NCI-H524 treated with DMSO at 0.1 percent for 48 hours (cell line): ENCODE measurements around the gene FANCG.

Experiments
- DNase-seq: peaks from one replicate; lab custom pipeline; 2025; lab: John Stamatoyannopoulos, UW

FANCG gene

DNA sequence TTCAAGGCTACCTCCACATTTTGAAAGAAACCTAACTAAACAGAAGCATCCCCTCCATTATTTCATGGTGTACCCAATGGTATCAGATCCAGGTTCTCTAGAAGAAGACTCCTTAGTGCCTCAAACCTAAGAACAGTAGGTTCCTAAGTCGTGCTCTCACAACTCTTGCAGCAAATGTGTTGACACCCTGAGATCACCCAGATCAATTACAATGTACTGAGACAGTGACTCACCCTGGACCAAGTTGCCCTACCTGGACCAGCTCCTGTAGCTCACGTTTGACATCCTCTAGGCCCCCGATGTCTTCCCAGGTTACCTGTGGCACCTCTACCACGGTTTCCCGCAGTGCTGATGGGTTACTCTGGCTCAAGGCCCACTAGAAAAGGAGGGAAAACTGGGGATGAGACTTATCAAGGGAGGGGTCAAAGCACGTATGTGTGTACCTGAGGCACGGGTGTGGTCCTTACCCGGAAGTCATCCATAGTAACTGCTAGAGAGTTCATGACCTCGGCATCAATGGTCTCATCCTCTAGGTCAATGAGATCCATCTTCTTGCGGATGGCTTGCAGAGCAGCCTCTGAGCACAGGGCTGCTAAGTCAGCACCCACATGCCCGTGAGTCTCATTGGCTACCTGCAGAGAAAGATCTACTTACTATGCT lies 19.1 kb downstream of the FANCG start:
- DNase-seq: no peak

GRCh38 chr9:35059438-35059837 lies 20.3 kb downstream of the FANCG start:
- no peak for DNase-seq

DNA sequence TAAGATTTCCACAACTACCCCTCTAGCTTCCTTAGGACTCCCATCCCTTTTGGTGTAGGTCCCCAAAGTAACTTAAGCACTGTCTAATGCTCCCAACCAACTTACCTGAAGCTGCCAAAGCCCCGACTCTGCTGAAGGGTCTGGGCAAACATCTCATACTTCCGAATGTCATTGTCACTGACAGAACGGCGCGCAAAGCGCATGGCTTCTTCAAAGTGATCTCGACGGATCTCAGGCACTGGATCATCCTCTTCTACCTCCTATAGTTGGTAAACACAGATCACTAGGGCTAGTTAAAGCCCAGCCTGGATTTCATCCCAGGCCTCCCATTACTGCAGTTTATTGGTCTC lies 22.5 kb downstream of the FANCG start:
- DNase-seq: no peak

DNA sequence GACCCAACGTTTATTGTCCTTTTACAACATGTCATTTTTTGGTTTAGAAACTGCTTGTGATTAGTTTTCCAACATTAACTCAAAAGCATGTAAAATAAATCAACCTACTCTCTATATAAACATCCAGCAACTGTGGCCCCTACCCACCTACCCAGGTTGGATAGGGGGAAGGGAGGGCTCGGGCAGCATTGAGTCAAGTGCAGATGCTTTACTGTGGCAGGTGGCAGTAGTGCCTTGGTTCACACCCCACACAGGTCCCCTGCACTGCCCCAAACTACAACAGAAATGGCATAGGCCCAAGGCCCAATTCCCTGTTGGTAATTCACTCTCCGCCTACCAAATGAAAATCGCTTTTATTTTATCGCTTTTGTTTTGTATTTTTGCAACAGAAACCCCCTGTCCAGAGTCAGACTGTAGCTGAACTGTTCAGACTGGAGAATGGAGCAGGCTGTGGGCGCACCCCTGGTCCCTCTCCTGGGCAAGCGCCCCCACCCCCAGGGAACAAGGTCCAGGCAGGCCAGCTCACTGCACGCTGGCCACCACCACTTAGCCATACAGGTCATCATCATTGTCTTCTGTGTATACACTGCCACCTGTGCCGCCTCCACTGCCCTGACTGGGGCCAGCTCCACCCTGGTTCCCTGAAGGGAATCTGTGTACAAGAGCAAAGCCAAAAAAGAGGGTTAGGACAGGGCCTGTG lies 23.0 kb downstream of the FANCG start:
- no peak for DNase-seq

GRCh38 chr9:35054871-35055644 lies 24.7 kb downstream of the FANCG start:
- no peak for DNase-seq

DNA sequence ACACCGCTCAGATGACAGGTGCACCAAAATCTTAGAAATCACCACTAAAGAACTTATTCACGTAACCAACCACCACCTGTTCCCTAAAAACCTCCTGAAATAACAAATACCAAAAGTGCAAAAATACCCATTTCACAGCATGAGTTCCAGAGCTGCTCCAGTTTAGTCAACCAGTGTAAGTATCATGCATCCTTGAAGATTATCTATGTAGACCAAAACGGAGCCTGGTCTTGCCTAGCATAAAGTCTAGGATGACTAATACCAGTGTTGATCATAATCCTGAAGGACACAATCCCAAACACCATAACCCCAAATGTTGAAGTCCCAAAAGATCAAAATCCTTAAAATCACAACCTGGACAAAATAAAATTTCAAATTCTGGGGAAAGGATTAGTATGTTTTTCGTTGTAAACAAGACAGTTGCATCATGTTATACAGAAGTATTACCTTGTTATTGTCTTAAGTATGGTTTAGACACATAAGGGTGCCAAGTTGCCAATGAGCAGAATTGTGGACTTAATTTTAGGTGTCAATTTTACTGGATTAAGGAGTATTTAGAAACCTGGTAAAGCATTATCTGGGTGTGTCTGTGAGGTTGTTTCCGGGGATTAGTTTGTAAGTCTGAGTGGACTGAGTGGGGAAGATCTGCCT lies 25.4 kb downstream of the FANCG start:
- DNase-seq: no peak

DNA sequence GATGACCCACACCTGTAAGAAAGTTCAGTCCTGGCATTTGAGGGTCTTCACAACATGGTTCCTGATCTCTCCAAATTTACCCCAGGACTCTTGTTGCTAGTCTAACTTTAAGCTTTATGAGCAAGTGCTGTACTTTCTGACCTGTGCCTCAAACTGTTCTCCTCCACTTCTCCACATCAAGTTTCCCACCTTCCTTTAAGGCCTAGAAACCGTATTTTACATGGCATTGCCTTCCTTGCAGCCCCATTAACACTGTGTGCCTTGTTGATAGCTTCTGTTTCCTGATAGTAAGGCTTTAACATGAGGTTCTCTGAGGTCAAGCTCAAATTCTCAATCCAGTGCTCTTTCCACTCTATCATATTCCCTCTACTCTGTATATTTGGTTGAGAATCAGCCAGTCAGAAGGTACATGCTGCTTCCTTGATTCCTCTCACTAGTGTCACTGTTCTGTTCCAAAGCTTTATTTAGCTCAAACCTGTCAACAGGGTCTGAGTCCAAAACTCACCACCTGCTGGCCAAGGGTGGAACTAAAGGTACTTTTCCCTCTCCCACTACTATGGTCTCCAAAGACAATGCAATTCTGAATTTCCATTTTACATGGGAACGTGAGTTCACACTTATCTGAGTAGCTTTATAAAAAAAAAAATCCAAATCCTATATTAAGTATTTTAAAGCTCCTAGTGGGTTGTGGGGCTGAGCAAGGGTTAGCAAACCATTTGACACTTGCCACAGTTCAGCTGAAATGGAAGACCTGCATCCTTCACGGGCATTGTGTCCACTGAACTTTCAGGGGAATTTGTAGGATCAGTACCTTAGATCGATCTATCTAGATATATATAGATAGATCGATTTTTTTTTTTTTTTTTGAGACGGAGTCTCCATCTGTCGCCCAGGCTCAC lies 28.4 kb downstream of the FANCG start:
- no peak for DNase-seq

DNA sequence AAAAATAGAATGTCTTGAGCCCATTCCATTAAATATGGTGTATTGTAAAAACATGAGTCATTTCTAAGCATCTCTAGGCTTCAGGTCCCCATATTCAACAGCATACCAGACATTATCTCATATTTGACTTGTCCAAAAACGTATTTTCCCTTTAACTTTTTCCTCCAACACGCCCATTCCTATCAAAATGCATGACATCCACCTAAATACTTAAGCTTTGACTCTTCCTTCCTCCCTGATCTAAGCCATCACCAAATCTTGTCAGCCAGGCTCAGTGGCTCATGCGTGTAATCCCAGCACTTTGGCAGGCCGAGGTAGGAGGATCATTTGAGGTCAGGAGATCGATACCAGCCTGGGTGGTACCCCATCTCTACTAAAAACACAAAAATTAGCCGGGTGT lies 31.2 kb downstream of the FANCG start:
- DNase-seq: no peak

GRCh38 chr9:35044071-35044470 lies 35.7 kb downstream of the FANCG start:
- no peak for DNase-seq

DNA sequence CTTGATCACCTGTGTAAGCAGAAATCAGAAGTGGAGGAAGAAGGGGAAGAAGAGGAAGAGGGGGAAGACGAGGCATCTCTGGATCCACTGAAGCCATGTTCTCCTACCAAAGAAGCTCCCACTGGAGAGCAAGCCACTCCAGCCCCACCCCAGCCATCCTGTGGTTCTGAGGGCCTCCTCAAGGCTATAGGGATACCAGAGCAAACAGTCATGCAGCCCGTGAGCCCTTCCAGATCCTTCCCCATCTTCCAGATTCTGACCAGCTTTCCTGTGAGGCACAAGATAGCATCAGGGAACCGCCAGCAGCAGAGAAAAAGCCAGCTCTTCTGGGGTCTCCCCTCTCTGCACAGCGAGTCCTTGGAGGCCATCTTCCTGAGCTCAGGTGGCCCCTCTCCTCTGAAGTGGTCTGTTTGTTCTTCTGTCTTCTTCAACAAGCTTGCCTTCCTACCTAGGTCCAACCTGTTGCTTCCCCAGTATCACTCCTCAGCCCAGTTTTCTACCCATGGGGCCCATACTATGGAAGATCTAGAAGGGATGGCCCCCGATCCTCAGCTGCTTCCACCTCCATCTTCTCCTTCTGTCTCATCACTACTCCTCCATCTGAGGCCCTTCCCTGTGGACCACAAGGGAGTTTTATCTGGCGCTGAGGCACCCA lies 36.7 kb downstream of the FANCG start:
- DNase-seq: no peak

- no peak for DNase-seq
These were observed 37.6 kb downstream of the FANCG start for GRCh38 chr9:35042081-35042604.

DNA sequence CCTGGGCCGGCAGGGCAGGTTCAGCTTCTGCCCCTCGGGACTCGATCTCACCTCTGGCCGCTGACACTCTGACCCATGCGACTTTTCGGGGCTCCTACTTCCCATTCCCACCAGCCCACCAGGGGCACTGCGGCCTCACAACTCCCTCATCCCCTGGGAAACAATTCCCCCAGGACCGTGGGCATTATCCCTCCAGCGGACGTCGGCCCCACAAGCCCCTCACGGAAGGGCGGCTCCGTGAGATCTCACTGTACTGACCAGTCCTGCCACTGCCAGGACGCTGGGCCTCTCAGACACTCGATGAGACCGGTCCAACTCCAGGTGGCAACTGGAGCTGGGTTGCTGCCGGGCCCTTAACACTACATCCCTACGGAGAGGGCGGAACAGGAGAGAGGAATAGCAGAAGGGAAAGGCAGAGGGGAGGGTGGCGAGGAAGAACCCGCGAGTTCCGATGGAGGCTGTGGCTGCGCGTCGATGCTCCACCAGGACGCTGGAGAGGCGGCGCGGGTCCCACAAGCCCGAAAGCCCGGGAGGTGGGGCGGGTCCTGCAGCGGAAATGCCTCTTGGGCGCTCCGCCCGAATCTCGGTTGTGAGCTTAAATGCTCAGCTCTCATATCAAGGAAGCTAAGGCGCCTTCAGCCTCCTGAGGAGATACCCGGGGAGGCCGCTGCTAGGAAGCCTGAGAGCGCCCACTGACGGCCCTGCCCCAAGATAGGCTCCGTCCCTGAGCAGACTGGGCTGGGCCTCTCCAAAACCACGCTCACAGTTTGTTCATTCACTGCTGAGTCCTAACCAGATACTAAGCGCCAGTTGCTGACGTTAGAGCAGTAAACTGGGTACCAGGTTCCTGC lies 43.7 kb downstream of the FANCG start:
- DNase-seq: no peak

DNA sequence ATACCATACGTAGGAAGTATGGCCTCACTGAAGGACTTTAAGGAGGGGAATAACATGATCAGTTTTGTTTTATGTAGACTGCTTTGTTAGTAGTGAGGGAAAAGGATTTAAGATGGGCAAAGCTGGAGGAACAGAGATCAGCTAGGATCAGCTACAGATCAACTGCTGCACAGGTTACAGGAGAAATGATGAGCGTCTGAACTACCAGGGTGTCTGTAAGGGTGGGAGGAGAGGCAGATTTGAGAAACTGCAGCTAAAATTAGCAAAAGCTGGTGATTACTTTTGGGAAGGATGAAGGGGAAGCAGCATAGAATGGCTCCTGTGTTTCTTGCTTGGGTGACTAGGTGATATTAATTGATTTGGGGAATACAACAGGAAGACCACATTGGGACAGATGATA lies 46.6 kb downstream of the FANCG start:
- DNase-seq: no peak

DNA sequence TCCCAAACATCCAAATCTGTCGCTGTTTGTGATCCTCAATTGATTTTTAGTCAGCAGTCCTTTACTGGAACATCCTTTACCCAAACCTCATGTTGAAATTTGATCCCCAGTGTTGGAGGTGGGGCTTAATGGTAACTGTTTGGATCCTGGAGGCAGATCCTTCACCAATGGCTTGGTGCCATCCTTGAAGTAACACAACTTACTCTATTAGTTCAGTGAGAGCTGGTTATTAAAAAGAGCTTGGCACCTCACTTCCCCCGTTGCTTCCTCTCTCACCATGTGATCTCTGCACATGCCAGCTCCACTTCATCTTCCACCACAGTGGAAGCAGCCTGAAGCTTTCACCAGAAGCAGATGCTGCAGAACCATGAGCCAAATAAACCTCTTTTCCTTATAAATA lies 49.9 kb downstream of the FANCG start:
- no peak for DNase-seq

DNA sequence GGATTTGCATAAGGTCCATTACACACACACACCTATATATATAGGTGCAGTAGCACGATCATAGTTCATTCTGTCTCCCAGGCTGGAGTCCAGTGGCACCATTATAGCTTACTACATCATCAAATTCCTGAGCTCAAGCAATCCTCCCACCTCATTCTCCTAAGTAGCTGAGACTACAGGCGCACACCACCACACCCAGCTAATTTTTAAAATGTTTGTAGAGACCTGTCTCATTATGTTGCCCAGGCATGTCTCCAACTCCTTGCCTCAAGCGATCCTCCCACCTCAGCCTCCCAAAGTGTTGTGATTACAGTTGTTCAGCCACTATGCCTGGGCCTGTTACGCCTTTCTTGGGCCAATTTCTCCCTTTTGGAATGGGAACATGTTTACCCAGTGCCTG lies 50.5 kb downstream of the FANCG start:
- DNase-seq: no peak

GRCh38 chr9:35028341-35028740 lies 51.4 kb downstream of the FANCG start:
- no peak for DNase-seq

- no peak for DNase-seq
These were observed 51.9 kb downstream of the FANCG start for GRCh38 chr9:35027860-35028259.

GRCh38 chr9:35027374-35027773 lies 52.4 kb downstream of the FANCG start:
- no peak for DNase-seq

DNA sequence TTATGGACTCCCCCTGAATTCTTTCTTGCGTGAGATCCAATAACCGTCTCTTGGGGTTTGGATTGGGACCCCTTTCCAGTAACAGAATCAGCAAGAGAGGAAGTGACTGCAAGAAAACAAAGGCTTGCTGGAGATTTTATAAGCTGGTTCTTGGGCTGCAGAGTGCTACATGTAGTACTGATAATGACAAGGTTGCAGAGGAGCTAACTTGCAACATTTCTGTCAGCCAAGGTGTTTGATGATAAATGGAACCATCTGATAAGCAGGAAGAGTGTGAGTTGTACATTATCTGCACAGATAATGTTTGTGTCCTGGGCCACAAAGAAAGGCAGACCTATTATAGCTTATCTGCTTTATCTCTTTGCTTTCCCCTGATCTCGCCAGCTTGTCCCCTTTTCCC lies 53.1 kb downstream of the FANCG start:
- no peak for DNase-seq
